Activated T-helper 2 cell treated with anti-CD3 and anti-CD28 coated beads, Interferon-gamma antibody, Interleukin-2, Interleukin-4, amounts not matched to agents 10 μg/mL and 5 μg/mL and 100 μg/mL, durations not matched to agents 14 hours and 24 hours and 36 hours (primary cell): ENCODE measurements around the gene ZC3HAV1. TPM values are rescaled to one million over a fixed set of nuclear protein-coding genes. Genes with fewer than 3 reads are reported as not detected.
"Not testable (repeated sequence)": the region's sequence is repeated elsewhere in the genome, so short reads cannot be mapped to it uniquely, and the experiment has no call there.

ENCODE experiments used
- DNase-seq: peaks from one replicate; pipeline ENCODE4 v3.0.0; 2021; ENCODE audit warnings: low spot score
- H3K27ac Mint-ChIP-seq: one replicate; pipeline ENCODE4 v1.8.0; 2021; ENCODE audit warnings: mixed read lengths
- H3K27me3 Mint-ChIP-seq: one replicate; pipeline ENCODE4 v1.8.0; 2021; ENCODE audit warnings: low read depth, mixed read lengths
- H3K36me3 Mint-ChIP-seq: one replicate; pipeline ENCODE4 v1.8.0; 2021; ENCODE audit warnings: low read depth, mixed read lengths
- H3K4me1 Mint-ChIP-seq: one replicate; pipeline ENCODE4 v1.8.0; 2021; ENCODE audit warnings: low read depth, mixed read lengths
- H3K4me3 Mint-ChIP-seq: one replicate; pipeline ENCODE4 v1.8.0; 2021; ENCODE audit warnings: low read depth, mild to moderate bottlenecking, moderate library complexity, mixed read lengths
- H3K9me3 Mint-ChIP-seq: one replicate; pipeline ENCODE4 v1.8.0; 2021; ENCODE audit warnings: mixed read lengths
- intact Hi-C: fragments of 100-400 bp; cut with micrococcal nuclease; formaldehyde crosslinking; loops from one replicate; pipeline ENCODE4 v1.15.1; 2023
- total RNA-seq: library from RNA; stranded (reverse); gene quantifications from 2 replicates; pipeline ENCODE4 v1.2.3, GENCODE V29; 2022

The ZC3HAV1 gene
- total RNA-seq, 1 donor from 2014 or later: 76.0 TPM

GRCh38 chr7:139058943-139059342, 50.6 kb downstream of the ZC3HAV1 start:
- Mint-ChIP-seq H3K36me3 (peaks cover 84% of the 10 kb centered on the region), H3K27ac (peak overlapping the region; percentile 51)

GRCh38 chr7:139055674-139056073, 53.8 kb downstream of the ZC3HAV1 start:
- peak overlapping the region; percentile 35 for H3K27ac Mint-ChIP-seq

More at GRCh38 chr7:139058943-139059342, 50.6 kb downstream of the ZC3HAV1 start:
- DNase-seq: no peak
- Mint-ChIP-seq H3K4me3 (no peak overlapping the region), H3K4me1 (peaks cover 59% of the 10 kb centered on the region), H3K9me3 (no peaks in the 10 kb centered on the region), H3K27me3 (no peaks in the 10 kb centered on the region)
- intact Hi-C loops: no loop called here

GRCh38 chr7:139054656-139055055, 54.9 kb downstream of the ZC3HAV1 start:
- H3K4me3 Mint-ChIP-seq, intact Hi-C loops, H3K27ac Mint-ChIP-seq, H3K27me3 Mint-ChIP-seq, DNase-seq, H3K9me3 Mint-ChIP-seq: not testable (repeated sequence)
- H3K4me1 Mint-ChIP-seq: peaks cover 39% of the 10 kb centered on the region
- H3K36me3 Mint-ChIP-seq: peaks cover 81% of the 10 kb centered on the region

More at GRCh38 chr7:139055674-139056073, 53.8 kb downstream of the ZC3HAV1 start:
- Mint-ChIP-seq H3K4me1 (peaks cover 44% of the 10 kb centered on the region), H3K9me3 (no peaks in the 10 kb centered on the region), H3K27me3 (no peaks in the 10 kb centered on the region), H3K4me3 (no peak overlapping the region), H3K36me3 (peaks cover 81% of the 10 kb centered on the region)
- no peak for DNase-seq
- intact Hi-C loops: no loop called here

GRCh38 chr7:139054101-139054500, 55.4 kb downstream of the ZC3HAV1 start:
- H3K27ac Mint-ChIP-seq: no peak overlapping the region
- no peak for DNase-seq
- no peaks in the 10 kb centered on the region for H3K27me3 Mint-ChIP-seq
- no peak overlapping the region for H3K4me3 Mint-ChIP-seq
- intact Hi-C loops: no loop called here
- H3K36me3 Mint-ChIP-seq: peaks cover 82% of the 10 kb centered on the region
- H3K4me1 Mint-ChIP-seq: peaks cover 45% of the 10 kb centered on the region
- no peaks in the 10 kb centered on the region for H3K9me3 Mint-ChIP-seq

- Mint-ChIP-seq H3K27me3 (no peaks in the 10 kb centered on the region), H3K9me3 (no peaks in the 10 kb centered on the region), H3K4me1 (peaks cover 52% of the 10 kb centered on the region), H3K36me3 (peaks cover 86% of the 10 kb centered on the region), H3K4me3 (no peak overlapping the region), H3K27ac (no peak overlapping the region)
- intact Hi-C loops: no loop called here
- no peak for DNase-seq
These were observed 57.9 kb downstream of the ZC3HAV1 start for GRCh38 chr7:139051655-139052054.

- Mint-ChIP-seq H3K27ac (no peak overlapping the region), H3K27me3 (no peaks in the 10 kb centered on the region), H3K9me3 (no peaks in the 10 kb centered on the region), H3K4me3 (no peak overlapping the region), H3K36me3 (peaks cover 90% of the 10 kb centered on the region), H3K4me1 (peaks cover 62% of the 10 kb centered on the region)
- intact Hi-C loops: loop anchor here (5.0 kb wide), 2 partner anchors 173 to 292 kb away; partner anchors contain the start of gene FMC1
- no peak for DNase-seq
These were observed 59.6 kb downstream of the ZC3HAV1 start for GRCh38 chr7:139049936-139050335.

- Mint-ChIP-seq H3K4me1 (peaks cover 63% of the 10 kb centered on the region), H3K4me3 (no peak overlapping the region), H3K27me3 (no peaks in the 10 kb centered on the region), H3K9me3 (no peaks in the 10 kb centered on the region), H3K36me3 (peaks cover 90% of the 10 kb centered on the region), H3K27ac (peak overlapping the region; percentile 35)
- intact Hi-C loops: loop anchor here (5.0 kb wide), 2 partner anchors 172 to 293 kb away; partner anchors contain the start of gene FMC1
- no peak for DNase-seq
These were observed 60.4 kb downstream of the ZC3HAV1 start for GRCh38 chr7:139049111-139049510.

GRCh38 chr7:139047970-139048369, 61.5 kb downstream of the ZC3HAV1 start:
- intact Hi-C loops: loop anchor here (1.0 to 5.0 kb wide), 3 partner anchors 13 to 294 kb away; partner anchors contain the start of gene FMC1

GRCh38 chr7:139046143-139046542, 63.4 kb downstream of the ZC3HAV1 start:
- H3K4me3 Mint-ChIP-seq: peak overlapping the region; percentile 23
- intact Hi-C loops: loop anchor here (5.0 kb wide), 2 partner anchors 169 to 296 kb away; partner anchors contain the start of gene FMC1
- no peaks in the 10 kb centered on the region for H3K9me3 Mint-ChIP-seq
- peaks cover 88% of the 10 kb centered on the region for H3K36me3 Mint-ChIP-seq
- peak overlapping the region; percentile 62 for H3K27ac Mint-ChIP-seq
- H3K27me3 Mint-ChIP-seq: no peaks in the 10 kb centered on the region
- no peak for DNase-seq
- peaks cover 70% of the 10 kb centered on the region for H3K4me1 Mint-ChIP-seq

More at GRCh38 chr7:139047970-139048369, 61.5 kb downstream of the ZC3HAV1 start:
- H3K27ac Mint-ChIP-seq: peak overlapping the region; percentile 70
- no peaks in the 10 kb centered on the region for H3K27me3 Mint-ChIP-seq
- no peak overlapping the region for H3K4me3 Mint-ChIP-seq
- no peaks in the 10 kb centered on the region for H3K9me3 Mint-ChIP-seq
- peaks cover 89% of the 10 kb centered on the region for H3K36me3 Mint-ChIP-seq
- H3K4me1 Mint-ChIP-seq: peaks cover 66% of the 10 kb centered on the region
- DNase-seq: no peak

- Mint-ChIP-seq H3K36me3 (peaks cover 80% of the 10 kb centered on the region), H3K27me3 (no peaks in the 10 kb centered on the region), H3K4me1 (peaks cover 69% of the 10 kb centered on the region), H3K9me3 (no peaks in the 10 kb centered on the region), H3K4me3 (peak overlapping the region; percentile 19), H3K27ac (peak overlapping the region; percentile 62)
- intact Hi-C loops: loop anchor here (1.0 to 5.0 kb wide), 11 partner anchors 9 to 297 kb away; partner anchors contain the start of genes FMC1, UBN2 and ZC3HAV1L
- DNase-seq: peak; percentile 34
These were observed 64.4 kb downstream of the ZC3HAV1 start for GRCh38 chr7:139044813-139045794.

- H3K4me3 Mint-ChIP-seq: peak overlapping the region; percentile 62
These were observed 65.4 kb downstream of the ZC3HAV1 start for GRCh38 chr7:139043823-139044812.

More at GRCh38 chr7:139043823-139044812, 65.4 kb downstream of the ZC3HAV1 start:
- Mint-ChIP-seq H3K36me3 (peaks cover 70% of the 10 kb centered on the region), H3K27ac (peak overlapping the region; percentile 78), H3K9me3 (no peaks in the 10 kb centered on the region), H3K27me3 (no peaks in the 10 kb centered on the region), H3K4me1 (peaks cover 60% of the 10 kb centered on the region)
- DNase-seq: peak; percentile 74
- intact Hi-C loops: loop anchor here (1.0 to 5.0 kb wide), 9 partner anchors 8 to 188 kb away; partner anchors contain the start of genes UBN2 and ZC3HAV1L
